HUES64 (cell line): ENCODE data around the gene CWC15.
"Not testable (repeated sequence)": the region's sequence is repeated elsewhere in the genome, so short reads cannot be mapped to it uniquely, and the experiment has no call there.

Experiments used
- H3K27ac ChIP-seq: 2 replicates; pipeline ENCODE4 v1.7.0; 2013; ENCODE audit warnings: low read depth, low read length, inconsistent platforms
- H3K27me3 ChIP-seq: 2 replicates; pipeline ENCODE4 v1.6.1; 2013; ENCODE audit warnings: mild to moderate bottlenecking, low read length; ENCODE audit not compliant: insufficient read depth
- H3K36me3 ChIP-seq: 2 replicates; pipeline ENCODE4 v1.6.1; 2013; ENCODE audit warnings: mild to moderate bottlenecking, low read length; ENCODE audit not compliant: insufficient read depth
- H3K4me1 ChIP-seq: 2 replicates; pipeline ENCODE4 v1.6.1; 2013; ENCODE audit warnings: mild to moderate bottlenecking, low read length, moderate library complexity; ENCODE audit not compliant: insufficient read depth
- H3K4me3 ChIP-seq: 2 replicates; pipeline ENCODE4 v1.5.1; 2013; ENCODE audit warnings: mild to moderate bottlenecking, low read length, moderate library complexity
- H3K9ac ChIP-seq: 2 replicates; pipeline ENCODE4 v1.6.1; 2013; ENCODE audit warnings: mild to moderate bottlenecking, low read depth, low read length
- H3K9me3 ChIP-seq: 2 replicates; pipeline ENCODE4 v1.6.1; 2013; ENCODE audit warnings: low read depth, low read length; ENCODE audit not compliant: insufficient read depth
- WGBS: fragments of 150-250, 120-280 bp; methylation state at CpG from one replicate; pipeline ENCODE4 v1.1.7; 2013; ENCODE audit warnings: missing lambda C conversion rate; 5-methylcytosine and 5-hydroxymethylcytosine counted together

CWC15 gene

GRCh38 chr11:94928117-94928990, 45.0 kb downstream of the CWC15 start:
- H3K36me3 ChIP-seq = no peaks in the 10 kb centered on the region
- H3K4me3 ChIP-seq = no peak overlapping the region
- WGBS = 94% methylated on average over 1 of the region's 1 CpG
- H3K9ac ChIP-seq = no peak overlapping the region
- H3K9me3 ChIP-seq = no peaks in the 10 kb centered on the region
- no peak overlapping the region for H3K27ac ChIP-seq
- no peaks in the 10 kb centered on the region for H3K27me3 ChIP-seq
- peaks cover 10% of the 10 kb centered on the region; the same call in 1 of the 2 replicates for H3K4me1 ChIP-seq

- no peak overlapping the region for H3K4me3 ChIP-seq
- H3K36me3 ChIP-seq = no peaks in the 10 kb centered on the region
- H3K27ac ChIP-seq = no peak overlapping the region
- H3K9me3 ChIP-seq = no peaks in the 10 kb centered on the region
- no peaks in the 10 kb centered on the region for H3K27me3 ChIP-seq
- no peak overlapping the region for H3K9ac ChIP-seq
- peaks cover 10% of the 10 kb centered on the region; the same call in 1 of the 2 replicates for H3K4me1 ChIP-seq
- 68% methylated on average over 4 of the region's 6 CpGs for WGBS
Observed at GRCh38 chr11:94926698-94927237, 46.6 kb downstream of the CWC15 start.

GRCh38 chr11:94926271-94926625, 47.1 kb downstream of the CWC15 start:
- H3K4me1 ChIP-seq = peaks cover 10% of the 10 kb centered on the region; the same call in 1 of the 2 replicates
- H3K9ac ChIP-seq = no peak overlapping the region
- no peak overlapping the region for H3K27ac ChIP-seq
- no peaks in the 10 kb centered on the region for H3K27me3 ChIP-seq
- H3K36me3 ChIP-seq = no peaks in the 10 kb centered on the region
- no peaks in the 10 kb centered on the region for H3K9me3 ChIP-seq
- H3K4me3 ChIP-seq = no peak overlapping the region

- Histone ChIP-seq H3K9ac (no peak overlapping the region), H3K27ac (no peak overlapping the region), H3K9me3 (no peaks in the 10 kb centered on the region), H3K4me3 (no peak overlapping the region), H3K36me3 (no peaks in the 10 kb centered on the region), H3K27me3 (no peaks in the 10 kb centered on the region), H3K4me1 (peaks cover 10% of the 10 kb centered on the region; the same call in 1 of the 2 replicates)
- 71% methylated on average over 6 of the region's 7 CpGs for WGBS
Observed at GRCh38 chr11:94925422-94926270, 47.7 kb downstream of the CWC15 start.

- no peaks in the 10 kb centered on the region for H3K27me3 ChIP-seq
- no peaks in the 10 kb centered on the region for H3K36me3 ChIP-seq
- no peak overlapping the region for H3K27ac ChIP-seq
- no peak overlapping the region for H3K4me3 ChIP-seq
- H3K9me3 ChIP-seq = no peaks in the 10 kb centered on the region
- H3K9ac ChIP-seq = no peak overlapping the region
- 91% methylated on average over 5 of the region's 5 CpGs for WGBS
- peaks cover 10% of the 10 kb centered on the region; the same call in 1 of the 2 replicates for H3K4me1 ChIP-seq
Observed at GRCh38 chr11:94924612-94925011, 48.7 kb downstream of the CWC15 start.

- no peaks in the 10 kb centered on the region for H3K9me3 ChIP-seq
- WGBS = 86% methylated on average over 6 of the region's 6 CpGs
- no peak overlapping the region for H3K27ac ChIP-seq
- no peaks in the 10 kb centered on the region for H3K36me3 ChIP-seq
- H3K9ac ChIP-seq = no peak overlapping the region
- H3K4me3 ChIP-seq = no peak overlapping the region
- no peaks in the 10 kb centered on the region for H3K27me3 ChIP-seq
- H3K4me1 ChIP-seq = peaks cover 10% of the 10 kb centered on the region; the same call in 1 of the 2 replicates
Observed at GRCh38 chr11:94924171-94924572, 49.2 kb downstream of the CWC15 start.

GRCh38 chr11:94923004-94923334, 50.4 kb downstream of the CWC15 start:
- Histone ChIP-seq H3K27me3 (no peaks in the 10 kb centered on the region), H3K9ac (no peak overlapping the region), H3K4me3 (no peak overlapping the region), H3K27ac (no peak overlapping the region), H3K9me3 (no peaks in the 10 kb centered on the region), H3K36me3 (no peaks in the 10 kb centered on the region), H3K4me1 (peaks cover 10% of the 10 kb centered on the region; the same call in 1 of the 2 replicates)
- WGBS = 94% methylated on average over 2 of the region's 2 CpGs

- Histone ChIP-seq H3K9me3 (no peaks in the 10 kb centered on the region), H3K9ac (no peak overlapping the region), H3K27me3 (no peaks in the 10 kb centered on the region), H3K36me3 (no peaks in the 10 kb centered on the region), H3K4me3 (no peak overlapping the region), H3K27ac (no peak overlapping the region), H3K4me1 (peaks cover 10% of the 10 kb centered on the region; the same call in 1 of the 2 replicates)
- 83% methylated on average over 5 of the region's 5 CpGs for WGBS
Observed at GRCh38 chr11:94922321-94923003, 50.9 kb downstream of the CWC15 start.

- no peaks in the 10 kb centered on the region for H3K4me1 ChIP-seq
- no peaks in the 10 kb centered on the region for H3K27me3 ChIP-seq
- no peak overlapping the region for H3K4me3 ChIP-seq
- H3K27ac ChIP-seq = no peak overlapping the region
- H3K9ac ChIP-seq = no peak overlapping the region
- H3K9me3 ChIP-seq = no peaks in the 10 kb centered on the region
- H3K36me3 ChIP-seq = no peaks in the 10 kb centered on the region
Observed at GRCh38 chr11:94920311-94920710, 53.0 kb downstream of the CWC15 start.

GRCh38 chr11:94913718-94914394, 59.5 kb downstream of the CWC15 start:
- H3K27ac ChIP-seq, H3K9ac ChIP-seq, H3K9me3 ChIP-seq, H3K4me1 ChIP-seq, H3K27me3 ChIP-seq, H3K36me3 ChIP-seq, H3K4me3 ChIP-seq: not testable (repeated sequence)
- WGBS = 90% methylated on average over 1 of the region's 2 CpGs
